OCI-LY7 (cell line): Measurements from ENCODE around the gene TNNT1.

Experiments used
- EZH2phosphoT487 ChIP-seq: fragments of 200-600 bp; sonication (generic); IDR thresholded peaks from 2 replicates; pipeline ENCODE4 v1.6.1; 2018; ENCODE audit warnings: low read depth, borderline replicate concordance, mild to moderate bottlenecking, mixed run types, antibody characterized with exemption, low read length, moderate library complexity, mixed read lengths
- TF ChIP-seq, protein P1 (sequence below): fragments of 200-600 bp; sonication (generic); conservative IDR thresholded peaks from 2 replicates; pipeline ENCODE4 v1.5.1; 2014; ENCODE audit warnings: mild to moderate bottlenecking, antibody characterized with exemption, low read length, moderate library complexity, mixed read lengths

DNA sequence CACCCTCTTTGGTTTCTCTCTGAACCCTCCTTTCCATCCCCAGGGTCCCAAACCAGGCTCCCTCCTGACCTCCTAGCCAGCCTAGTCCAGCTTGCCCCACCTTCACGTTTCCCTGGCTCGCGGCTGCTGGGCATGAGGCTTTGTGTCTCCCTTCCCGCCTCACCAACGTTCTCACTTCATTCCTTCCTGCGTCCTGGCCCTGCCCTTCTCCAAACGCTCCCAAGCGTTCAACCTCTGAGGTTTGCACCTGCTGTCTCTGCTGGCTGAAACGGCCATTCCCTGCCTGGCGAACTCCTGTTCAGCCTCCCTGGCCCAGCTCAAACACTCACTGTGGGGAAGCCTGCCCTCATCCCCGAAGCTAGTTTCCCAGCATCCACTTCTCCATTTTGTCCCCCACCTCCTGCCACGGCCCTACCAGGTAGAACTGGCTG lies 61.0 kb downstream of the TNNT1 start:
- TF ChIP-seq, protein P1, sequence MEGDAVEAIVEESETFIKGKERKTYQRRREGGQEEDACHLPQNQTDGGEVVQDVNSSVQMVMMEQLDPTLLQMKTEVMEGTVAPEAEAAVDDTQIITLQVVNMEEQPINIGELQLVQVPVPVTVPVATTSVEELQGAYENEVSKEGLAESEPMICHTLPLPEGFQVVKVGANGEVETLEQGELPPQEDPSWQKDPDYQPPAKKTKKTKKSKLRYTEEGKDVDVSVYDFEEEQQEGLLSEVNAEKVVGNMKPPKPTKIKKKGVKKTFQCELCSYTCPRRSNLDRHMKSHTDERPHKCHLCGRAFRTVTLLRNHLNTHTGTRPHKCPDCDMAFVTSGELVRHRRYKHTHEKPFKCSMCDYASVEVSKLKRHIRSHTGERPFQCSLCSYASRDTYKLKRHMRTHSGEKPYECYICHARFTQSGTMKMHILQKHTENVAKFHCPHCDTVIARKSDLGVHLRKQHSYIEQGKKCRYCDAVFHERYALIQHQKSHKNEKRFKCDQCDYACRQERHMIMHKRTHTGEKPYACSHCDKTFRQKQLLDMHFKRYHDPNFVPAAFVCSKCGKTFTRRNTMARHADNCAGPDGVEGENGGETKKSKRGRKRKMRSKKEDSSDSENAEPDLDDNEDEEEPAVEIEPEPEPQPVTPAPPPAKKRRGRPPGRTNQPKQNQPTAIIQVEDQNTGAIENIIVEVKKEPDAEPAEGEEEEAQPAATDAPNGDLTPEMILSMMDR, result no peak
- TF ChIP-seq EZH2phosphoT487, result no peak
